ENCODE results near the gene GDAP1L1.

GRCh38 chr20:44251284-44251683 lies 4.2 kb downstream of the GDAP1L1 start:
- TF ChIP-seq CTCF (IDR thresholded peaks at IDR 0.05) (no peak), POLR2A (IDR thresholded peaks at IDR 0.05) (no peak)

Measured in lower leg skin (tissue), 3 donors.